ENCODE data around the gene ZNF408.

DNA sequence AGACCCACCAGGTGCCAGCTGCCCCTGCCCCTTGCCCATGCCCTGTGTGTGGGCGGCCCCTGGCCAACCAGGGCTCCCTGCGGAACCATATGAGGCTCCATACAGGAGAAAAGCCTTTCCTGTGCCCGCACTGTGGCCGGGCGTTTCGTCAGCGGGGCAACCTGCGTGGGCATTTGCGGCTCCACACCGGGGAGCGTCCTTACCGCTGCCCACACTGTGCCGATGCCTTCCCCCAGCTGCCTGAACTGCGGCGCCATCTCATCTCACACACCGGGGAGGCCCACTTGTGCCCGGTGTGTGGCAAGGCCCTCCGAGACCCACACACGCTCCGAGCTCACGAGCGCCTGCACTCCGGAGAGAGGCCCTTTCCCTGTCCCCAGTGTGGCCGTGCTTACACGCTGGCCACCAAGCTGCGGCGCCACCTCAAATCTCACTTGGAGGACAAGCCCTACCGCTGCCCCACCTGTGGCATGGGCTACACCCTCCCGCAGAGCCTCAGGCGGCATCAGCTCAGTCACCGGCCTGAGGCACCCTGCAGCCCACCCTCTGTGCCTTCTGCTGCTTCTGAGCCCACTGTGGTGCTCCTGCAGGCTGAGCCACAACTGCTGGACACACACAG, 4.3 kb downstream of the ZNF408 start:
- TF ChIP-seq CTCF (conservative IDR thresholded peaks at IDR 0.05; ENCODE audit: low read length): no peak
- no peak for TF ChIP-seq EZH2phosphoT487 (IDR thresholded peaks at IDR 0.05; ENCODE audit: borderline replicate concordance, low read depth, low read length)

Data from OCI-LY7 (cell line).